ENCODE data around the gene CDA. TPM values are rescaled to one million over a fixed set of nuclear protein-coding genes. Genes with fewer than 3 reads are reported as not detected.

Gene CDA
- total and polyA plus RNA-seq, 2 of the 8 experiments (the other 6 are each of a cell fraction or from before 2014, with no cell fraction given) = 4.4 to 11.3 TPM

- Histone ChIP-seq H3K4me2 (ENCODE audit: insufficient read depth in 1 of 2, low read depth in 2 of 2, low read length in 2 of 2) (no peak overlapping the region), H3K14ac (ENCODE audit: insufficient read length) (no peak overlapping the region), H3K79me2 (ENCODE audit: control insufficient read depth in 1 of 2, insufficient read depth in 2 of 2, low read length in 2 of 2) (no peaks in the 10 kb centered on the region), H4K91ac (replicated peaks; ENCODE audit: insufficient read length, low read length) (no peak overlapping the region), H3K4me1 (replicated peaks in 1 of 4; ENCODE audit: control insufficient read depth in 3 of 4, insufficient read depth in 4 of 4, low read length in 3 of 4) (peaks cover 0 to 8% (median 3%) of the 10 kb centered on the region in 4 experiments; a peak in 4 of 7 replicates), H4K8ac (ENCODE audit: extremely low read depth, insufficient read depth, low read length) (no peak overlapping the region), H3K18ac (ENCODE audit: extremely low read depth, low read length) (no peak overlapping the region), H3K23ac (ENCODE audit: insufficient read length) (no peak overlapping the region), H3K36me3 (ENCODE audit: control insufficient read depth in 2 of 4, insufficient read depth in 4 of 4, low read length in 3 of 4) (no peaks in the 10 kb centered on the region; a peak in 1 of 8 replicates), H2BK15ac (ENCODE audit: low read length) (no peak overlapping the region), H2BK12ac (ENCODE audit: low read depth, low read length) (no peak overlapping the region), H3K4ac (replicated peaks; ENCODE audit: insufficient read length, low read depth, low read length) (no peak overlapping the region), H3K56ac (replicated peaks; ENCODE audit: insufficient read length, low read depth, low read length) (no peak overlapping the region), H3K4me3 (ENCODE audit: extremely low read depth in 1 of 4, insufficient read depth in 2 of 4, low read depth in 3 of 4, low read length in 4 of 4) (no peak overlapping the region), H2AFZ (ENCODE audit: low read length) (no peak overlapping the region), H3K9ac (replicated peaks in 1 of 4; ENCODE audit: extremely low read depth in 1 of 4, low read depth in 3 of 4, low read length in 3 of 4) (no peak overlapping the region), H4K20me1 (replicated peaks in 1 of 2; ENCODE audit: control insufficient read depth in 1 of 2, insufficient read depth in 2 of 2, low read length in 2 of 2) (peaks cover 1 to 3% of the 10 kb centered on the region in 2 experiments), H2BK20ac (ENCODE audit: low read length) (no peak overlapping the region), H3K9me3 (ENCODE audit: insufficient read depth in 2 of 2, low read depth in 1 of 2, low read length in 1 of 2) (no peaks in the 10 kb centered on the region), H2BK120ac (replicated peaks; ENCODE audit: low read depth, low read length) (no peak overlapping the region), H3K27ac (ENCODE audit: low read depth, low read length) (no peak overlapping the region), H2BK5ac (ENCODE audit: low read depth, low read length) (no peak overlapping the region), H3K23me2 (ENCODE audit: low read depth, low read length) (peaks cover 5% of the 10 kb centered on the region; the same call in 1 of the 2 replicates), H3K27me3 (replicated peaks in 1 of 4; ENCODE audit: control insufficient read depth in 3 of 4, extremely low read depth in 1 of 4, insufficient read depth in 3 of 4, low read length in 3 of 4) (peaks cover 0 to 5% (median 0%) of the 10 kb centered on the region in 4 experiments; a peak in 2 of 7 replicates), H4K5ac (ENCODE audit: insufficient read length, low read depth, low read length) (no peak overlapping the region), H2AK5ac (ENCODE audit: low read depth, low read length) (no peak overlapping the region), H3K79me1 (ENCODE audit: low read depth, low read length) (no peaks in the 10 kb centered on the region)
- ChIA-PET POLR2A (ENCODE audit: partially characterized antibody) (no interaction called here), CTCF (ENCODE audit: partially characterized antibody) (interaction anchor here (0.6 to 8.2 kb wide), 6 partner anchors 9 to 115 kb away, joined by 3 to 85 read pairs (median 4); no protein-coding TSS in a partner anchor)
- FAIRE-seq (no peak), DNase-seq (ENCODE audit: low read depth in 1 of 2, low spot score in 2 of 2) (no peak)
- 90% methylated on average over 6 of the region's 8 CpGs; no CpG with 5 or more reads in 1 of the 2 experiments for WGBS, 2 experiments (ENCODE audit: extremely low coverage in 1 of 2, insufficient coverage in 1 of 2, insufficient read length in 1 of 2, insufficient replicate concordance in 2 of 2, low coverage in 1 of 2, low lambda C conversion rate in 2 of 2, missing lambda C conversion rate in 1 of 2)
- TF ChIP-seq, protein P1, sequence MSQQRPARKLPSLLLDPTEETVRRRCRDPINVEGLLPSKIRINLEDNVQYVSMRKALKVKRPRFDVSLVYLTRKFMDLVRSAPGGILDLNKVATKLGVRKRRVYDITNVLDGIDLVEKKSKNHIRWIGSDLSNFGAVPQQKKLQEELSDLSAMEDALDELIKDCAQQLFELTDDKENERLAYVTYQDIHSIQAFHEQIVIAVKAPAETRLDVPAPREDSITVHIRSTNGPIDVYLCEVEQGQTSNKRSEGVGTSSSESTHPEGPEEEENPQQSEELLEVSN (IDR thresholded peaks at IDR 0.05) = no peak
- TF ChIP-seq EP300 (IDR thresholded peaks at IDR 0.05; ENCODE audit: borderline replicate concordance in 1 of 2, low read depth in 2 of 2, low read length in 2 of 2) (no peak), CEBPB (IDR thresholded peaks at IDR 0.05; ENCODE audit: low read depth, low read length) (no peak), ATF3 (IDR thresholded peaks at IDR 0.05; ENCODE audit: insufficient read depth, low read depth, low read length) (no peak), SP1 (IDR thresholded peaks at IDR 0.05; ENCODE audit: low read depth, low read length) (no peak), MAX (IDR thresholded peaks at IDR 0.05) (no peak), JUND (IDR thresholded peaks at IDR 0.05; ENCODE audit: low read length) (no peak), POLR2A (IDR thresholded peaks at IDR 0.05; ENCODE audit: control extremely low read depth in 1 of 2, low read depth in 2 of 2, low read length in 2 of 2) (no peak), RBBP5 (IDR thresholded peaks at IDR 0.05; ENCODE audit: borderline replicate concordance, low read depth, low read length) (no peak), GTF2F1 (IDR thresholded peaks at IDR 0.05; ENCODE audit: borderline replicate concordance, low read depth, low read length) (no peak)
Measured at GRCh38 chr1:20636785-20637347, 48.0 kb downstream of the CDA start.

All from H1 (cell line).